ENCODE results near the gene HSD17B12.
A peak's percentile ranks its signal among the peaks of the same experiment; 100 is the strongest.

HSD17B12 gene

DNA sequence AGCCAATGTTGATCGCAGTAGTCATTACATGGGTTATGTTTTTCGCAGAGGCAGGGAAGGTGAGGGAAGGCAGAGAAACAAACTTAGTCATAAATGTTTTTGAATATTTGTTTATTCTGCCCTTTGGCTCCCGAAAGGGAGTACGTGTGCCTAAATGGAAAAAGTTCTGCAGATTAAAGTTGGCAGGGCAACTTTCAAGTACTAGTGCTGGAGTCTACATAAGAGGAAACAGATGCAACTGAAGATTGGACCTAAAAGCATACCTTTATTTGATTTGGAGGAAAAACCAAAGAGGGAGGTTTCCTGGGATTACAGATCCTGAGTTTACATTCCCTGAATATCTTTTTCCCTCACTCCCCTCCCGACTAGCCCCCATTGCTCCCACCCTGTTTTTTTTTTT is 5.7 kb downstream of the HSD17B12 start:
- Histone ChIP-seq H3K27me3 (ENCODE audit: control insufficient read depth in 1 of 2, insufficient read depth in 1 of 2, low read length in 2 of 2) (no peaks in the 10 kb centered on the region), H3K4me3 (ENCODE audit: insufficient read depth in 1 of 2, low read depth in 1 of 2, low read length in 2 of 2) (no peak overlapping the region), H4K8ac (ENCODE audit: low read length) (no peak overlapping the region), H3K4ac (ENCODE audit: low read depth in 1 of 2, low read length in 2 of 2) (no peak overlapping the region), H3K36me3 (ENCODE audit: control insufficient read depth in 1 of 2, insufficient read depth in 2 of 2, low read depth in 1 of 2, low read length in 2 of 2) (peaks cover 3 to 35% of the 10 kb centered on the region in 2 experiments), H3K79me1 (replicated peaks; ENCODE audit: low read length, poor library complexity, severe bottlenecking) (peaks cover 12% of the 10 kb centered on the region), H2BK12ac (ENCODE audit: low read length in 2 of 2) (peak overlapping the region in 1 of 2 experiments; percentile 50), H3K23ac (ENCODE audit: low read length in 2 of 2) (no peak overlapping the region), H4K91ac (ENCODE audit: low read length) (no peak overlapping the region), H3K4me1 (ENCODE audit: control insufficient read depth, insufficient read depth, low read depth, low read length) (peaks cover 5% of the 10 kb centered on the region), H2BK15ac (ENCODE audit: low read depth, poor library complexity, severe bottlenecking) (no peak overlapping the region), H3K4me2 (ENCODE audit: low read length, poor library complexity, severe bottlenecking) (no peak overlapping the region), H3K14ac (ENCODE audit: low read length in 2 of 2) (no peak overlapping the region), H3K18ac (ENCODE audit: low read depth in 1 of 2, low read length in 2 of 2) (no peak overlapping the region), H2AK5ac (ENCODE audit: low read length, severe bottlenecking) (no peak overlapping the region), H3K9me3 (ENCODE audit: control insufficient read depth, low read length) (no peaks in the 10 kb centered on the region), H2AFZ (ENCODE audit: low read depth, low read length) (no peak overlapping the region), H2BK5ac (ENCODE audit: low read depth, low read length, poor library complexity, severe bottlenecking) (no peak overlapping the region), H2BK120ac (ENCODE audit: low read depth, low read length) (no peak overlapping the region), H3K27ac (ENCODE audit: low read length, poor library complexity, severe bottlenecking) (no peak overlapping the region), H3K9ac (ENCODE audit: low read length) (no peak overlapping the region)
- DNase-seq = no peak
- 94% methylated on average over 5 of the region's 5 CpGs for WGBS

DNA sequence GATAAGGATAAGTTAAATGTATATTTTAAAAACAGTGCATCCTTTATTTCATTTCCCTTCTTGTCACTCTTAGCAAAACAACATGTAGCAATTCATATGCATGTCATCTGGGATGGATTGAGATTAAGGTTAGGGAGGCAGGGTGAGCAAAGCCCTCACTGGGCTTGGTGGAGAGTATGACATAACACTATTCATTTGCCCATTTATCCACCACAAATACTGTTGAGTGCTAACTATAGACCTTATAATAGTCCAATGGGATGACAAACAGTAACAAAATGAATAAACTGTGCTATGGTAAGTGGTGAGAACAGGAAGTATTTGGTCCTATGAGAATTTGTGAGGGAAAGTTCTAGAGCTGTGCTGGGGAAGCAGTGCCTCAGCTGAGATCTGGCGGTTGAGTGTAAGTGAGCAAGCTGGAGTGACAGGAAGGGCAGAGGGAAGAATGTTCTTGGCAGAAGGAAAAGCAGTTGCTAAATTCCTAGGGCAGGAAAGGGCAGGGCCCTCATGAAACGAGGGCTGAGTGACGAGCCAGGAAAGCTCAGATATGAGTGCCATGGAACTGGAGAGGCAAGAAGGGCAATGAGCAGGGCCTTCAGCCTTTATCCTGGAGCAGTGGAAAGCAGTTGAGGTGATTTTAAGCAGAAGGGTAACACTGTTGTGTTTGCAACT is 6.7 kb downstream of the HSD17B12 start:
- H3K4ac ChIP-seq (ENCODE audit: low read depth in 1 of 2, low read length in 2 of 2) = no peak overlapping the region
- no peak overlapping the region for H3K27ac ChIP-seq (ENCODE audit: low read length, poor library complexity, severe bottlenecking)
- peaks cover 3 to 39% of the 10 kb centered on the region in 2 experiments for H3K36me3 ChIP-seq (ENCODE audit: control insufficient read depth in 1 of 2, insufficient read depth in 2 of 2, low read depth in 1 of 2, low read length in 2 of 2)
- no peak overlapping the region for H3K14ac ChIP-seq (ENCODE audit: low read length in 2 of 2)
- H3K4me2 ChIP-seq (ENCODE audit: low read length, poor library complexity, severe bottlenecking) = no peak overlapping the region
- 56% methylated on average over 3 of the region's 3 CpGs for WGBS
- H4K91ac ChIP-seq (ENCODE audit: low read length) = no peak overlapping the region
- H3K4me3 ChIP-seq (ENCODE audit: insufficient read depth in 1 of 2, low read depth in 1 of 2, low read length in 2 of 2) = no peak overlapping the region
- H3K18ac ChIP-seq (ENCODE audit: low read depth in 1 of 2, low read length in 2 of 2) = no peak overlapping the region
- no peak overlapping the region for H2BK5ac ChIP-seq (ENCODE audit: low read depth, low read length, poor library complexity, severe bottlenecking)
- no peak overlapping the region for H3K23ac ChIP-seq (ENCODE audit: low read length in 2 of 2)
- no peak overlapping the region for H2BK120ac ChIP-seq (ENCODE audit: low read depth, low read length)
- H3K9ac ChIP-seq (ENCODE audit: low read length) = no peak overlapping the region
- no peak overlapping the region for H2BK15ac ChIP-seq (ENCODE audit: low read depth, poor library complexity, severe bottlenecking)
- H2AK5ac ChIP-seq (ENCODE audit: low read length, severe bottlenecking) = no peak overlapping the region
- H3K27me3 ChIP-seq (ENCODE audit: control insufficient read depth in 1 of 2, insufficient read depth in 1 of 2, low read length in 2 of 2) = no peaks in the 10 kb centered on the region
- peaks cover 12% of the 10 kb centered on the region for H3K79me1 ChIP-seq (replicated peaks; ENCODE audit: low read length, poor library complexity, severe bottlenecking)
- no peak overlapping the region for H2BK12ac ChIP-seq (ENCODE audit: low read length in 2 of 2)
- no peaks in the 10 kb centered on the region for H3K9me3 ChIP-seq (ENCODE audit: control insufficient read depth, low read length)
- H4K8ac ChIP-seq (ENCODE audit: low read length) = no peak overlapping the region
- no peak overlapping the region for H2AFZ ChIP-seq (ENCODE audit: low read depth, low read length)
- peak; percentile 42 for DNase-seq
- H3K4me1 ChIP-seq (ENCODE audit: control insufficient read depth, insufficient read depth, low read depth, low read length) = peaks cover 3% of the 10 kb centered on the region

DNA sequence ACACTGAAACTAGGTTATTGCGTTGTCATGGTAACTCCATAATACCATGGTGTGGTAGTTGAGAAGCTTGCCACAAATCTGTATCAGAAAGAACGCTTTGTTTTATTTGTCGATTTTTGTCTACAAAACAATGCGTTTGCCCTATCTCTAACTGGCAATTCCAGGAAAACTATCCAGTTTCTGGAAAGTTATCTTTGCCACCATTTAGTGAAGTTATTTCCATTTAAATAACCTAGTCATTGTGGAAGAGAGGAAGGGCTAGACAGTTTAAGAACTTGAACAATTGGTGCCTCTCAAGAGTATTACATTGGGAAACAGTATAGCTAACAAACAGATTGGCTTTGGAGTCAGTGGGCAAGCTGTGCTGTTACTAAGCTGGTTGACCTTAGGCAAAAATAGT is 7.9 kb downstream of the HSD17B12 start:
- Histone ChIP-seq H2BK15ac (ENCODE audit: low read depth, poor library complexity, severe bottlenecking) (no peak overlapping the region), H3K27ac (ENCODE audit: low read length, poor library complexity, severe bottlenecking) (no peak overlapping the region), H2AFZ (ENCODE audit: low read depth, low read length) (no peak overlapping the region), H3K23ac (ENCODE audit: low read length in 2 of 2) (no peak overlapping the region), H3K79me1 (replicated peaks; ENCODE audit: low read length, poor library complexity, severe bottlenecking) (peaks cover 16% of the 10 kb centered on the region), H3K4me1 (ENCODE audit: control insufficient read depth, insufficient read depth, low read depth, low read length) (peaks cover 3% of the 10 kb centered on the region), H4K91ac (ENCODE audit: low read length) (no peak overlapping the region), H3K9me3 (ENCODE audit: control insufficient read depth, low read length) (no peaks in the 10 kb centered on the region), H3K27me3 (ENCODE audit: control insufficient read depth in 1 of 2, insufficient read depth in 1 of 2, low read length in 2 of 2) (no peaks in the 10 kb centered on the region), H2BK120ac (ENCODE audit: low read depth, low read length) (no peak overlapping the region), H2BK12ac (ENCODE audit: low read length in 2 of 2) (no peak overlapping the region), H3K14ac (ENCODE audit: low read length in 2 of 2) (no peak overlapping the region), H3K4me3 (ENCODE audit: insufficient read depth in 1 of 2, low read depth in 1 of 2, low read length in 2 of 2) (no peak overlapping the region), H3K36me3 (ENCODE audit: control insufficient read depth in 1 of 2, insufficient read depth in 2 of 2, low read depth in 1 of 2, low read length in 2 of 2) (peaks cover 3 to 30% of the 10 kb centered on the region in 2 experiments), H3K18ac (ENCODE audit: low read depth in 1 of 2, low read length in 2 of 2) (no peak overlapping the region), H3K9ac (ENCODE audit: low read length) (no peak overlapping the region), H2AK5ac (ENCODE audit: low read length, severe bottlenecking) (no peak overlapping the region), H2BK5ac (ENCODE audit: low read depth, low read length, poor library complexity, severe bottlenecking) (no peak overlapping the region), H3K4me2 (ENCODE audit: low read length, poor library complexity, severe bottlenecking) (no peak overlapping the region), H4K8ac (ENCODE audit: low read length) (no peak overlapping the region), H3K4ac (ENCODE audit: low read depth in 1 of 2, low read length in 2 of 2) (no peak overlapping the region)
- no peak for DNase-seq
- 74% methylated on average over 4 of the region's 4 CpGs for WGBS

DNA sequence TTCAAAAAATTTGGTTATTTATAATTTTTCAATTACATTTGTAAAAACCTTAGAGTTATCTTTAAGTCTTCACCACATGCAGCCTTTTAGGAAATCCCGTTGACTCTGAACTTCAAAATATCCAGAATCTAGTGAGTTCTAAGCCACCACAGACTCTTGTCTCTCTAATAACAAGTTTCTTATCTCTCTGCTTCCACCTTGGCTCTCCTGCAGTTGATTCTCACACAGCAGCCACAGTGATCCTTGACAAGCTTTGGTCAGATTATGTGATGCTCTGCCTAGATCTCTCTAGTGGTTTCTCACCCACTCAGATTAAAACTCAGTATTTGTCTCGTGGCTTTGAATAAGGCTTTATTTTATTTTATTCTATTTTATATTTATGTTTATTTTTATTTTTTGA is 8.6 kb downstream of the HSD17B12 start:
- no peak overlapping the region for H3K4ac ChIP-seq (ENCODE audit: low read depth in 1 of 2, low read length in 2 of 2)
- no peaks in the 10 kb centered on the region for H3K9me3 ChIP-seq (ENCODE audit: control insufficient read depth, low read length)
- no peak overlapping the region for H3K18ac ChIP-seq (ENCODE audit: low read depth in 1 of 2, low read length in 2 of 2)
- no peak for DNase-seq
- no peak overlapping the region for H3K9ac ChIP-seq (ENCODE audit: low read length)
- H4K91ac ChIP-seq (ENCODE audit: low read length) = no peak overlapping the region
- H3K4me1 ChIP-seq (ENCODE audit: control insufficient read depth, insufficient read depth, low read depth, low read length) = peaks cover 3% of the 10 kb centered on the region
- H4K8ac ChIP-seq (ENCODE audit: low read length) = no peak overlapping the region
- H2AFZ ChIP-seq (ENCODE audit: low read depth, low read length) = no peak overlapping the region
- no peak overlapping the region for H2BK15ac ChIP-seq (ENCODE audit: low read depth, poor library complexity, severe bottlenecking)
- no peaks in the 10 kb centered on the region for H3K27me3 ChIP-seq (ENCODE audit: control insufficient read depth in 1 of 2, insufficient read depth in 1 of 2, low read length in 2 of 2)
- no peak overlapping the region for H3K27ac ChIP-seq (ENCODE audit: low read length, poor library complexity, severe bottlenecking)
- H3K14ac ChIP-seq (ENCODE audit: low read length in 2 of 2) = no peak overlapping the region
- H3K36me3 ChIP-seq (ENCODE audit: control insufficient read depth in 1 of 2, insufficient read depth in 2 of 2, low read depth in 1 of 2, low read length in 2 of 2) = peaks cover 3 to 24% of the 10 kb centered on the region in 2 experiments
- WGBS = 91% methylated on average over 1 of the region's 2 CpGs
- H2BK5ac ChIP-seq (ENCODE audit: low read depth, low read length, poor library complexity, severe bottlenecking) = no peak overlapping the region
- H3K79me1 ChIP-seq (replicated peaks; ENCODE audit: low read length, poor library complexity, severe bottlenecking) = peaks cover 16% of the 10 kb centered on the region
- no peak overlapping the region for H2BK12ac ChIP-seq (ENCODE audit: low read length in 2 of 2)
- no peak overlapping the region for H3K23ac ChIP-seq (ENCODE audit: low read length in 2 of 2)
- no peak overlapping the region for H2BK120ac ChIP-seq (ENCODE audit: low read depth, low read length)
- H2AK5ac ChIP-seq (ENCODE audit: low read length, severe bottlenecking) = no peak overlapping the region
- no peak overlapping the region for H3K4me2 ChIP-seq (ENCODE audit: low read length, poor library complexity, severe bottlenecking)
- no peak overlapping the region for H3K4me3 ChIP-seq (ENCODE audit: insufficient read depth in 1 of 2, low read depth in 1 of 2, low read length in 2 of 2)

All from mesenchymal stem cell (in vitro differentiated cells and primary cell).